NCI-H446 treated with DMSO at 0.1 percent for 48 hours (cell line): ENCODE results near the gene ATAD3C.
"Not testable (repeated sequence)": the region's sequence is repeated elsewhere in the genome, so short reads cannot be mapped to it uniquely, and the experiment has no call there.

Experiments used
- DNase-seq: peaks from one replicate; lab custom pipeline; 2025; lab: John Stamatoyannopoulos, UW

Gene ATAD3C

DNA sequence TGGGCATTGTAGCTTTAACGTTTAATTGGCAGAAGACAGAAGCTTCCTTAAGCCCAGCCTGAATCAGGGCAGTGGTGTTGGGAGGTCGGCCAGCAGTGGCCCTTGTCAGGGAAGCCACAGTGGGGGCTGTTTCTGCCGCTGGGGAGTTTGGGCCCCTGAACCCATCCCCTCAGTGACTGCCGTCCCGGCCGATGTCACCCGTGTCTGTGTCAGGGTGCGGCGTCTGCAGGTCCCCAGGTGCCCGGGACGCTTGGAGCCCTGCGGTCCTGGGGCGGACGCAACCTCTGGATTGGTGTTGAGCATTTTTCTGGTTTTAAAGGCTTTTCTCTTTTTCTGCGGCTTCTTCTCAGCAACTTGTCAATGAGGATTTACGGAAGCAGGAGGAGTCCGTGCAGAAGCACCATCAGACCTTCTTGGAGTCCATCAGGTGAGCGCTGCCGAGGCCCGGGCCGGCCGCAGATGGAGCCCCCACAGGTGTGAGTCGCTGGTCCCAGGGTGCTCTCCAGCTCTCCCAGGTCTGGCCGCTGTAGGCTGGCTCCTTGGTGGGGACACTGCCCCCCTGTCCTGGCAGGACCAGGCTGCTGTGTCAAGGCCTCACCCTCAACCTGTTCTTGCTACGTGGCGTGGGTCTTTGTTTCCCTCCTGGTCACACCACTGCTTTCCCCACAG, 2.3 kb downstream of the ATAD3C start:
- no peak for DNase-seq

DNA sequence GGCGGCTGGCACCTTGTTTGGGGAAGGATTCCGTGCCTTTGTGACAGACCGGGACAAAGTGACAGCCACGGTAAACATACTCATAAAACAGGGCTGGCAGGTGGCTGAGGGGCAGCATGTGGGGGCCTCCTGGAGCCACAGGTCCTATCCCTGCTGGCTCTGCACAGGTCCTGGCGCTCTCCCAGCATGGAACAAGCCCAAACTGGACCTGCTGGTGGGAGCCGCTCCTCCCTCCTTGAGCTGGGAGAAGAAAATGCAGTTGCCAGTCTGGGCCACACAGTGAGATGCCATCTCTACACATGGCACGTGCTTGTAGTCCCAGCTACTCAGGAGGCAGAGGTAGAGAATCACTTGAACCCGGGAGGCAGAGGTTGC, 2.9 kb downstream of the ATAD3C start:
- not testable (repeated sequence) for DNase-seq

- no peak for DNase-seq
Measured at GRCh38 chr1:1452882-1453281, 3.4 kb downstream of the ATAD3C start.

DNA sequence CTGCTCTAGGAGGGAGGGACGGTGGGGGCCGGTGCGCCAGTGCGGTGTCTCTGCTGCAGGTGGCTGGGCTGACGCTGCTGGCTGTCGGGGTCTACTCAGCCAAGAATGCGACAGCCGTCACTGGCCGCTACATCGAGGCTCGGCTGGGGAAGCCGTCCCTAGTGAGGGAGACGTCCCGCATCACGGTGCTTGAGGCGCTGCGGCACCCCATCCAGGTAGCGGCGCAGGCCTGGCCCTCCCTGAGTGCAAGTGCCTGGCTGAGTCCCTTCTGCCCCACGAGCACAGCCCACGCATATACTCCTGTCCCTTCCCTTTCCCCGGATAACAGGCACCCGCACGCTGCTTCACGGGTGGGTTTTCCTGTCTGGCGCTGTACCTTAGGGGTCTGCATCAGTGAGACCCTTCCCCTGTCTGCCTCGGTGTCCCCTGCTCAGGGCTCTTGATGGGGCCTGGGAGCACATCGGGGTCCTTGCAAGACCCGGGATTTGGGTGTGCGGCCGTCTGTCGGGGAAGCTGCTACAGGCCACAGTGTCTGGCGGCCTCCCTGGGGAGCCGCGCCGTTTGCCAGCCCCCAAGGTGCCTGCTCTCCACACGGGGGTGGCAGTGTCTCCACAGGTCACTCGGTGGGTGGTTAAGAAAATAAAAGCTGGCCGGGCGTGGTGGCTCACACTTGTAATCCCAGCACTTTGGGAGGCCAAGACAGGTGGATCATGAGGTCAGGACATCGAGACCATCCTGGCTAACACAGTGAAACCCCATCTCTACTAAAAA, 5.0 kb downstream of the ATAD3C start:
- not testable (repeated sequence) for DNase-seq

DNA sequence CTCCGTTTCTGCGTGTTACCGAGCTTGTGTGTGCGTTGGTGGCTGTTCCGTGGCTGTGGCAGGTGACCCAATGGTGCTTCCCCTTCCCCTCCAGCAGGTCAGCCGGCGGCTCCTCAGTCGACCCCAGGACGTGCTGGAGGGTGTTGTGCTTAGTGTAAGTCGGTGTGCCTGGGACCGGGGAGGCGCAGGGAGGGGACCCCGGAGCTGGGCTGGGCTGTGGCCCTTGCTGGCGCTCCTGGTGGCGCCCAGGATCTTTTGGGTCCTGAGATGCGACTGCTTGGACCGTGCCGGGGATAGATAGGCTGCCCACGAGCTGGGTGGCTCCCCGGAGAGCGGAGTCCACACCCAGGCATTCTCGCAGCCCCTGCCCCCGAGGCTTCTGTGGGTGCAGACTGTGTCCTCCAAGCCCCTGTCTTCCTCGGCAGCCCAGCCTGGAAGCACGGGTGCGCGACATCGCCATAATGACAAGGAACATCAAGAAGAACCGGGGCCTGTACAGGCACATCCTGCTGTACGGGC, 5.9 kb downstream of the ATAD3C start:
- DNase-seq = no peak

GRCh38 chr1:1455934-1456333, 6.4 kb downstream of the ATAD3C start:
- DNase-seq = not testable (repeated sequence)

DNA sequence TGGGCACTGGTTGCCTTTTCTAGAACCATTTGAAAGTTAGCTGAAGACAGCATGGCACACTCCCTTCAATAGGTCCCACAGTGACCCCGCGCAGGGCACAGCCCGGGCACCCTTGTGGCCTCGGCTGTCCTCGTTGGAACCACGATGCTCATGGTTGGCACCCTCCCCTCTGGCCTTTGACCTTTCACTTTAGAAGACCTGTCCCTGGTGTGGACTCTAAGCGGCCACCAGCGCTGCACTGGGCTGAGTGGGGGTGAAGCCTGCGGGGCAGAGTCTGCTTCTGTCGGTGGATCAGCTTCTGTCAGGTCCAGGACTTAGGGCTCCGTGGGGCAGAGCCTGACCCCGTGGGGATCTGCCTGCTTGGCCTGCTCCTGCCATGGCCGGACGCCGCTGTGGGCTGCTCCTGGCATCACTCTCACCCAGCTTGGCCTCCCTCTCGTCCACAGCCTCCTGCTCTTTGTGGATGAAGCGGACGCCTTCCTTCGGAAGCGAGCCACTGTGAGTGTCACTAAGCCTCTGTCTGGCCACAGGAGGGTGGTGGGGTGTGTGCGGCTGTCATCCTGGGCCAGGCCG, 7.3 kb downstream of the ATAD3C start:
- DNase-seq = not testable (repeated sequence)

GRCh38 chr1:1459156-1459555, 9.7 kb downstream of the ATAD3C start:
- DNase-seq = not testable (repeated sequence)

DNA sequence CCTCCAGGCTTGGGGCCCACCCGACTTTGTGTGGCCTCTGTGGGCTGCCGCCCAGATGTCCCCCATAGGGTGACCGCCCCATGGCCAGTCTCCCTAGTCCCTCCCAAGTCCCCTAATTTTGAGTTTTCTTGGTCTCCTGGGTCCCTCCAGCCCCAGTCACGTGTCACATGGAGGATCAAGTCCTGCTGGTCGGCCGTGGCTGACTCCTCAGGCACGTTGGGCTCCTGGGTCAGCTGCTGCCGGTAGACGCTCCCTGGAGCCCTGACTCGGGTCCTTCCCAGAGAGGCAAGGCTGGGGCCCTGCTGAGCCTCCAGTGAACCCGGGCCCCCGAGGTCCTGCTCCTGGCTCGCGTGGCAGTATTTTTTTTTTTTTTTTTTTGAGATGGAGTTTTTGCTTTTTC, 10.2 kb downstream of the ATAD3C start:
- not testable (repeated sequence) for DNase-seq

DNA sequence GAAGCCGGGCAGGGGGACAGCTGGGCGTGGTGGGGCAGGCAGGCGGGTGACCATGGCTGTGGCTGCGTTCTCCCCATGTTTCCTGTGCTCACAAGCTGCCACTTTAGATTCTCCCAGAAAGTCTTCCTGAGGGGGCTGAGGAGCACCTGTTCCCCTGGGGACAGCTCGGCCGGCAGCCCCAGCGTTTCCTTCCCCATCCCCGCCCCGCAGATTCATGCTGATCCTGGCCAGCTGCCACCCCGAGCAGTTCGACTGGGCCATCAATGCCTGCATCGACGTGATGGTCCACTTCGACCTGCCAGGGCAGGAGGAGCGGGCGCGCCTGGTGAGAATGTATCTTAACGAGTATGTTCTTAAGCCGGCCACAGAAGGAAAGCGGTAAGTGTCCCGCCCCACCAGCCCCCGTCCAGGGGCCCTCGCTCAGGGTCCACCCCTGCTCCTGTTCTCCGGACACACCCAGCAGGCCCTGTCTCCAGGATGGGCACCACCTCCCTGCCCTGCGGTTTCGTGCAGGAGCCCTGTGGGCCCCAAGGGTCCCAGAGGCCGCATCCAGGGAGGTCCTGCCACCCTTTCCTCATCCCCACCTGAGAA, 11.1 kb downstream of the ATAD3C start:
- no peak for DNase-seq

DNA sequence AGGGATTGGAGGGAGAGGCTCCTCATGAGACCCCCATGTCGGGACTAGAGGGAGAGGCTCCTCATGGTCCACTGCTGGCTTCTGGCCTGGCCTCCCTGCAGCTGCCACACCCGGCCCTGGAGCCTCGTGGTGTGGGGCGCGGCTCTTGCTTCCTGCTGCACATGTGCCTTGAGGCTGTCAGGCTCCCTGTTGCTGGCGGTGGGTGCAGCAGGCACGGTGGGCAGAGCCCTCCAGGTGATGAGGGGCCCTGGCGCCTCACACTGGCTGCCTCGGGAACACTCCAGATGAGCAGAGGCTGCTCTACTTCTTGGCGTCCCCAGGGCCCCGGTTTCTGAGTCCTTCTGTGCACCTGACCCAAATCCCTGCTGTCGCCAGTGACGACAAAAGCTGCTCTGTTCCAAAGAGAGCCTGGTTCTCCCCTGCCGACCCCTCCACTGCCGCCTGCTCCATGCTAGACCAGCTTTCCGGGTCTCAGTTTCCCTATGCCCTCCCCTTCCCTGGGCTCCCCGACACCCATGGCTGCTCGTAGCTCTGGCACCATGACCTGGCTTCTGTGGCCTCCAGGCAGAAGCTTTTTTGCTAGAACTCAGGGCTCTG, 12.3 kb downstream of the ATAD3C start:
- no peak for DNase-seq

- no peak for DNase-seq
Measured at GRCh38 chr1:1462318-1462966, 13.0 kb downstream of the ATAD3C start.

DNA sequence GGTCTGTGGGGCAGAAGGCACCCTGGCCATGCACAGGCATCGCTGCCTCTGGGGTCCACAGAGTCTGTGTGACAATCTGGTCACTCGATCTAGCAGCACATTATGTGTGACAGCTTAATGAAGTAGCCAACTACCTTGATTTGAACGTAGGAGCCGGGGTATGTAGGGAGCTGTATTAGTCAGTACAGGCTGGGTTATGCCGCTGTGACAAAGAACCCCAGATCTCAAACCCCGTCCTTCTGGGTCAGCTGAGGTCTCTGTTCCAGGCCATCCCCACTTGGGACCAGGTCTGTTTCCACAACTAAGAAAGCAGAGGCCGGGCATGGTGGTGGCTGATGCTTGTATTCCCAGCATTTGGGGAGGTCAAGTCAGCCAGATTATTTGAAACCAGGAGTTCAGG, 13.8 kb downstream of the ATAD3C start:
- DNase-seq = no peak

GRCh38 chr1:1468196-1468985, 18.9 kb downstream of the ATAD3C start:
- DNase-seq = not testable (repeated sequence)

GRCh38 chr1:1470626-1471388, 21.3 kb downstream of the ATAD3C start:
- DNase-seq = no peak

DNA sequence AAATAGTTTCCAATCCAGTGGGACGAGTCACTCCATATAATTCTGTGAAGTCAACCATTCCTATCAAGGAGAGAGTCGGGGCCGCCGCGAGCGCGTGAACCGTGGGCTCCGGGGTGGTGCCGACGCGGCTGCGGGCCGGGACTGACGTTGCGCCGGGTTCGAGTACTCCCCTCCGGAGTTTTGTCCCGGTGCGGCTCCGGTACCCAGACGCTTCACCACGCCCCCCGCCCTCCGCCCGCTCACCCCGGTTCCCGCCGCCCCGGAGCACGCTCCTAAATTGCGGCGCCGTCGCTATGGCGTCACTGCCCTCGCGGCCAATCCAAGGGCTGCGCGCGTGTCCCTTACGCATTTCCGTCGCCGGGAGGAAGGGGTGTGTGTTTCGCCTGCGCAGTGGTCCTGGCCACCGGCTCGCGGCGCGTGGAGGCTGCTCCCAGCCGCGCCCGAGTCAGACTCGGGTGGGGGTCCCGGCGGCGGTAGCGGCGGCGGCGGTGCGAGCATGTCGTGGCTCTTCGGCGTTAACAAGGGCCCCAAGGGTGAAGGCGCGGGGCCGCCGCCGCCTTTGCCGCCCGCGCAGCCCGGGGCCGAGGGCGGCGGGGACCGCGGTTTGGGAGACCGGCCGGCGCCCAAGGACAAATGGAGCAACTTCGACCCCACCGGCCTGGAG, 22.0 kb downstream of the ATAD3C start, which contains the start of gene ATAD3B:
Gene ATAD3B, plus strand, starts transcription at position 377 of the 664 bp plus-strand sequence. Its CDS starts 120 bp downstream, at position 497.
- peak; percentile 75 for DNase-seq

- not testable (repeated sequence) for DNase-seq
Measured at GRCh38 chr1:1472053-1472876, 22.8 kb downstream of the ATAD3C start.

GRCh38 chr1:1476011-1476410, 26.5 kb downstream of the ATAD3C start:
- DNase-seq = not testable (repeated sequence)
